ENCODE data around the gene AARS1. TPM values are rescaled to one million over a fixed set of nuclear protein-coding genes. Genes with fewer than 3 reads are reported as not detected.

AARS1 gene
- total and polyA plus RNA-seq, 2 experiments from 2014 or later = 73.8 to 79.5 TPM

DNA sequence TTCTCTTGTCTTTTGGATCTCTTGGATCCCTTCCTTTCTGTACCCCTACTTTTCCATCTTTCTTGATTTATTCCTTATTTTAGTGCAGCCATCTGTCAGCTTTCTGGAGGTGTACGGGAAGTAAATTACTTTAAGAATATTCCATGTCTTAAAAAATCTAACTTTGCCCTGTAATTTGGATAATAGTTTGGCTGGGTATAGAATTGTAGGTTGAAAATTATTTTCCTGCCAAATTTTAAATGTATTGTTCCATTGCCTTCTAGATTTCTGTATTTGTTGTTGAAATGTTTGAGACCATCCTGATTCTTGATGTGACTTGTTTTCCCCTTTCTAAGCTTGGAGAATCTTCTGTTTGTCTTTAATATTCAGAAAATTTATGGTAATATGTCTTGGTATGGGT, 11.8 kb upstream of the AARS1 start:
- WGBS (ENCODE audit: low lambda C conversion rate, missing lambda C conversion rate) = 96% methylated on average over 1 of the region's 1 CpG
- H3K4me1 ChIP-seq (ENCODE audit: insufficient read depth) = peaks cover 4% of the 10 kb centered on the region

DNA sequence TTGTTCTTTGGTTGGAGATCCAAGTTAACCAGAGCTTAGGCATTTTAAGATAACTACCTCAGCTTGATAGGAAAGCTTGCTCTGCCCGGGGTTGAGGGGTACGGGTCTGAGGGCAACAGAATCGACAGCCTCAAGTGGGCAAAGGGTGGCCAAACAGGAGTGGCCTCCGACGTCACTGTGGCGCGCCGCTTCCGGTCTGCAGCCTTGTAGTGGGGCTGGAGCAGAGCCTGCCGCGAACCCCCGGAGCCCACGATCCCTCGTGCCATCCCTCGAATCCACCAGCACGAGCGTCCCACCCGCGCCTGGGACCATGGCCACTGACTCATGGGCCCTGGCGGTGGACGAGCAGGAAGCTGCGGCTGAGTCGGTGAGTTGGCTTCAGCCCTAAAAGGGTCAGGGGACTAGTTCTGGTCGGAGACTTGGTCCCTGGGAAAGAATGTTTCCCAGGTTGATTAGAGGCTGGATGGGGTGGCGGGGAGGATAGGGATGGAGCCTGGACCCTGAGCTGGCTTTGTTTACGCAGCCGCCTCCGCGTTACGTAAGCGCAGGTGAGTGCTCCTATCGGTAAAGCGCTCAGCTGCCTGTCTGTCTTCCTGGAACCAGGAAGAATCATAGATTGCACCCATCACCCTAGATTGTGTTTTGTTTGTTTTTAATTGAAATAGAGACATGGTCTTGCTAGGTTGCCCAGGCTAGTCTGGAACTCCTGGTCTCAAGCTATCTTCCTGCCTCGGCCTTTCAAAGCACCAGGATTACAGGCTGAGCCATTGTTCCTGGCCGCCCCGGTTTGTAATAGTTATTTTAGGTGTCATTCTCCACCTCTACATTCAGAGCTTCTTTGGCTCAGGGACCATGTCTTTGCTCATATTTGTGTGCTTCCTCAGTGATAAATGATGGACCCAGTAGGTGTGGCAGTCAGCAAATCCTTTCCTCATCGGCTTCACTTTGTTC, 10.0 kb upstream of the AARS1 start, which contains the start of gene DDX19B:
DDX19B (plus strand) TSS at position 199 of the 951 bp plus-strand sequence; CDS start at position 311, 112 bp downstream.
- H3K27ac ChIP-seq = peak within 1 kb of the TSS; percentile 98
- H3K9me3 ChIP-seq (ENCODE audit: low read depth) = no peaks in the 10 kb centered on the region
- peak within 1 kb of the TSS; percentile 77 for H2AFZ ChIP-seq
- peak within 1 kb of the TSS; percentile 76 for H3K4me2 ChIP-seq
- 2% methylated on average over 37 of the region's 37 CpGs for WGBS (ENCODE audit: low lambda C conversion rate, missing lambda C conversion rate)
- no peaks in the 10 kb centered on the region for H3K36me3 ChIP-seq (replicated peaks; ENCODE audit: insufficient read depth, low read depth)
- peak within 1 kb of the TSS; percentile 70 for H3K4me3 ChIP-seq
- H3K79me2 ChIP-seq = peaks cover 46% of the 10 kb centered on the region
- no peaks in the 10 kb centered on the region for H3K9me2 ChIP-seq (replicated peaks; ENCODE audit: insufficient read depth)
- no peaks in the 10 kb centered on the region for H3K27me3 ChIP-seq
- TF ChIP-seq EZH2phosphoT487 (IDR thresholded peaks at IDR 0.05; ENCODE audit: low read depth, severe bottlenecking, unreplicated experiment) (no peak), EZH2 (IDR thresholded peaks at IDR 0.05; ENCODE audit: borderline replicate concordance) (no peak)
- TF ChIP-seq, protein P1, sequence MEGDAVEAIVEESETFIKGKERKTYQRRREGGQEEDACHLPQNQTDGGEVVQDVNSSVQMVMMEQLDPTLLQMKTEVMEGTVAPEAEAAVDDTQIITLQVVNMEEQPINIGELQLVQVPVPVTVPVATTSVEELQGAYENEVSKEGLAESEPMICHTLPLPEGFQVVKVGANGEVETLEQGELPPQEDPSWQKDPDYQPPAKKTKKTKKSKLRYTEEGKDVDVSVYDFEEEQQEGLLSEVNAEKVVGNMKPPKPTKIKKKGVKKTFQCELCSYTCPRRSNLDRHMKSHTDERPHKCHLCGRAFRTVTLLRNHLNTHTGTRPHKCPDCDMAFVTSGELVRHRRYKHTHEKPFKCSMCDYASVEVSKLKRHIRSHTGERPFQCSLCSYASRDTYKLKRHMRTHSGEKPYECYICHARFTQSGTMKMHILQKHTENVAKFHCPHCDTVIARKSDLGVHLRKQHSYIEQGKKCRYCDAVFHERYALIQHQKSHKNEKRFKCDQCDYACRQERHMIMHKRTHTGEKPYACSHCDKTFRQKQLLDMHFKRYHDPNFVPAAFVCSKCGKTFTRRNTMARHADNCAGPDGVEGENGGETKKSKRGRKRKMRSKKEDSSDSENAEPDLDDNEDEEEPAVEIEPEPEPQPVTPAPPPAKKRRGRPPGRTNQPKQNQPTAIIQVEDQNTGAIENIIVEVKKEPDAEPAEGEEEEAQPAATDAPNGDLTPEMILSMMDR (IDR thresholded peaks at IDR 0.05; ENCODE audit: poor library complexity) = no peak
- H4K20me1 ChIP-seq (ENCODE audit: insufficient read depth, poor library complexity, severe bottlenecking) = no peaks in the 10 kb centered on the region
- H3K4me1 ChIP-seq (ENCODE audit: insufficient read depth) = peaks cover 4% of the 10 kb centered on the region
- DNase-seq (ENCODE audit: low spot score) = peak; percentile 86

More for the DNA sequence above, 11.8 kb upstream of the AARS1 start:
- TF ChIP-seq EZH2phosphoT487 (IDR thresholded peaks at IDR 0.05; ENCODE audit: low read depth, severe bottlenecking, unreplicated experiment) = no peak
- TF ChIP-seq, protein P1 (IDR thresholded peaks at IDR 0.05; ENCODE audit: poor library complexity) = no peak
- TF ChIP-seq EZH2 (IDR thresholded peaks at IDR 0.05; ENCODE audit: borderline replicate concordance) = no peak
- peaks cover 65% of the 10 kb centered on the region for H3K79me2 ChIP-seq
- H3K4me3 ChIP-seq = no peak overlapping the region
- no peak overlapping the region for H3K27ac ChIP-seq
- no peak overlapping the region for H3K4me2 ChIP-seq
- H3K9me2 ChIP-seq (replicated peaks; ENCODE audit: insufficient read depth) = no peaks in the 10 kb centered on the region
- no peak overlapping the region for H2AFZ ChIP-seq
- DNase-seq (ENCODE audit: low spot score) = no peak
- H3K27me3 ChIP-seq = no peaks in the 10 kb centered on the region
- H4K20me1 ChIP-seq (ENCODE audit: insufficient read depth, poor library complexity, severe bottlenecking) = no peaks in the 10 kb centered on the region
- H3K9me3 ChIP-seq (ENCODE audit: low read depth) = no peaks in the 10 kb centered on the region
- no peaks in the 10 kb centered on the region for H3K36me3 ChIP-seq (replicated peaks; ENCODE audit: insufficient read depth, low read depth)

DNA sequence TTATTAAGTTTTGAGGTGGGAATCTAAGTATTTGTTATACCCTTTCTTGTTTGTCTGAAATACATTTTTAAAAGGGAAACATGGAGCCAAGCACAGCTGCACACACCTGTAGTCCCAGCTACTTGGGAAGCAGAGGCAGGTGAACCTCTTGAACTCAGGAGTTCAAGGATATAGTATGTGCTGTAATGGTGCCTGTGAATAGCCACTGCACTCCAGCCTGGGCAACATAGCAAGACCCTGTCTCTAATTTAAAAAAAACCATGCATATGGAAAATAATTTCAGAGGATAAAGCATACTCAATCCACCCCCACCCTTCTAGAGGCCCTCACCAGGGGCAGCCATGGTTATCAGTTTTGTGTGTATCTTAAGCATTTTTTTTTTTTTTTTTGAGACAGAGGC, 6.3 kb upstream of the AARS1 start:
- H4K20me1 ChIP-seq (ENCODE audit: insufficient read depth, poor library complexity, severe bottlenecking) = no peaks in the 10 kb centered on the region
- no peak for TF ChIP-seq EZH2phosphoT487 (IDR thresholded peaks at IDR 0.05; ENCODE audit: low read depth, severe bottlenecking, unreplicated experiment)
- TF ChIP-seq EZH2 (IDR thresholded peaks at IDR 0.05; ENCODE audit: borderline replicate concordance) = no peak
- TF ChIP-seq, protein P1 (IDR thresholded peaks at IDR 0.05; ENCODE audit: poor library complexity) = no peak
- H3K27ac ChIP-seq = no peak overlapping the region
- H3K79me2 ChIP-seq = peaks cover 11% of the 10 kb centered on the region
- no peak for DNase-seq (ENCODE audit: low spot score)
- no peak overlapping the region for H2AFZ ChIP-seq
- peaks cover 4% of the 10 kb centered on the region for H3K4me1 ChIP-seq (ENCODE audit: insufficient read depth)
- no peak overlapping the region for H3K4me3 ChIP-seq
- no peaks in the 10 kb centered on the region for H3K9me3 ChIP-seq (ENCODE audit: low read depth)
- no peaks in the 10 kb centered on the region for H3K27me3 ChIP-seq
- H3K4me2 ChIP-seq = no peak overlapping the region
- H3K36me3 ChIP-seq (replicated peaks; ENCODE audit: insufficient read depth, low read depth) = no peaks in the 10 kb centered on the region
- H3K9me2 ChIP-seq (replicated peaks; ENCODE audit: insufficient read depth) = no peaks in the 10 kb centered on the region

Data from hepatocyte (in vitro differentiated cells).